ENCODE data around the gene SELPLG. TPM values are rescaled to one million over a fixed set of nuclear protein-coding genes. Genes with fewer than 3 reads are reported as not detected.

The SELPLG gene
- polyA plus RNA-seq, 1 donor, result 5.6 TPM

- no peaks in the 10 kb centered on the region for H3K9me3 ChIP-seq (ENCODE audit: control insufficient read depth, low read depth, low read length)
- H3K4me1 ChIP-seq (ENCODE audit: control insufficient read depth, insufficient read depth, low read length), result no peaks in the 10 kb centered on the region
- H3K4me3 ChIP-seq (ENCODE audit: low read length), result no peak overlapping the region
- WGBS (ENCODE audit: insufficient coverage, low lambda C conversion rate), result no CpG with 5 or more reads among the region's 11 CpGs
- H3K27me3 ChIP-seq (ENCODE audit: control insufficient read depth, insufficient read depth, low read length), result no peaks in the 10 kb centered on the region
- DNase-seq, result no peak
- H3K27ac ChIP-seq (ENCODE audit: low read length), result no peak overlapping the region
- no peaks in the 10 kb centered on the region for H3K36me3 ChIP-seq (ENCODE audit: control insufficient read depth, insufficient read depth, low read length)
Measured at GRCh38 chr12:108586306-108586705, 47.4 kb downstream of the SELPLG start.

GRCh38 chr12:108585864-108586263 is 47.8 kb downstream of the SELPLG start:
- Histone ChIP-seq H3K9me3 (ENCODE audit: control insufficient read depth, low read depth, low read length) (no peaks in the 10 kb centered on the region), H3K4me1 (ENCODE audit: control insufficient read depth, insufficient read depth, low read length) (no peaks in the 10 kb centered on the region), H3K27me3 (ENCODE audit: control insufficient read depth, insufficient read depth, low read length) (no peaks in the 10 kb centered on the region), H3K27ac (ENCODE audit: low read length) (no peak overlapping the region), H3K36me3 (ENCODE audit: control insufficient read depth, insufficient read depth, low read length) (no peaks in the 10 kb centered on the region), H3K4me3 (ENCODE audit: low read length) (no peak overlapping the region)
- WGBS (ENCODE audit: insufficient coverage, low lambda C conversion rate), result no CpG with 5 or more reads among the region's 4 CpGs
- DNase-seq, result no peak

GRCh38 chr12:108584456-108585065 is 49.1 kb downstream of the SELPLG start:
- DNase-seq, result no peak
- Histone ChIP-seq H3K4me3 (ENCODE audit: low read length) (no peak overlapping the region), H3K9me3 (ENCODE audit: control insufficient read depth, low read depth, low read length) (no peaks in the 10 kb centered on the region), H3K4me1 (ENCODE audit: control insufficient read depth, insufficient read depth, low read length) (no peaks in the 10 kb centered on the region), H3K27me3 (ENCODE audit: control insufficient read depth, insufficient read depth, low read length) (no peaks in the 10 kb centered on the region), H3K27ac (ENCODE audit: low read length) (no peak overlapping the region), H3K36me3 (ENCODE audit: control insufficient read depth, insufficient read depth, low read length) (no peaks in the 10 kb centered on the region)
- WGBS (ENCODE audit: insufficient coverage, low lambda C conversion rate), result 100% methylated on average over 1 of the region's 3 CpGs

GRCh38 chr12:108583991-108584390 is 49.7 kb downstream of the SELPLG start:
- no peak for DNase-seq
- Histone ChIP-seq H3K4me1 (ENCODE audit: control insufficient read depth, insufficient read depth, low read length) (no peaks in the 10 kb centered on the region), H3K27me3 (ENCODE audit: control insufficient read depth, insufficient read depth, low read length) (no peaks in the 10 kb centered on the region), H3K27ac (ENCODE audit: low read length) (no peak overlapping the region), H3K4me3 (ENCODE audit: low read length) (no peak overlapping the region), H3K36me3 (ENCODE audit: control insufficient read depth, insufficient read depth, low read length) (no peaks in the 10 kb centered on the region), H3K9me3 (ENCODE audit: control insufficient read depth, low read depth, low read length) (peaks cover under 1% of the 10 kb centered on the region)
- no CpG with 5 or more reads among the region's 7 CpGs for WGBS (ENCODE audit: insufficient coverage, low lambda C conversion rate)

GRCh38 chr12:108582978-108583770 is 50.5 kb downstream of the SELPLG start:
- WGBS (ENCODE audit: insufficient coverage, low lambda C conversion rate), result no CpG with 5 or more reads among the region's 10 CpGs
- Histone ChIP-seq H3K9me3 (ENCODE audit: control insufficient read depth, low read depth, low read length) (peaks cover 5% of the 10 kb centered on the region), H3K27ac (ENCODE audit: low read length) (no peak overlapping the region), H3K27me3 (ENCODE audit: control insufficient read depth, insufficient read depth, low read length) (no peaks in the 10 kb centered on the region), H3K4me3 (ENCODE audit: low read length) (no peak overlapping the region), H3K36me3 (ENCODE audit: control insufficient read depth, insufficient read depth, low read length) (no peaks in the 10 kb centered on the region), H3K4me1 (ENCODE audit: control insufficient read depth, insufficient read depth, low read length) (no peaks in the 10 kb centered on the region)
- DNase-seq, result no peak

GRCh38 chr12:108582509-108582908 is 51.2 kb downstream of the SELPLG start:
- Histone ChIP-seq H3K36me3 (ENCODE audit: control insufficient read depth, insufficient read depth, low read length) (no peaks in the 10 kb centered on the region), H3K4me3 (ENCODE audit: low read length) (no peak overlapping the region), H3K27ac (ENCODE audit: low read length) (no peak overlapping the region), H3K9me3 (ENCODE audit: control insufficient read depth, low read depth, low read length) (peaks cover 5% of the 10 kb centered on the region), H3K27me3 (ENCODE audit: control insufficient read depth, insufficient read depth, low read length) (no peaks in the 10 kb centered on the region), H3K4me1 (ENCODE audit: control insufficient read depth, insufficient read depth, low read length) (no peaks in the 10 kb centered on the region)
- no CpG with 5 or more reads among the region's 9 CpGs for WGBS (ENCODE audit: insufficient coverage, low lambda C conversion rate)
- no peak for DNase-seq

GRCh38 chr12:108581311-108582227 is 52.1 kb downstream of the SELPLG start:
- no CpG with 5 or more reads among the region's 33 CpGs for WGBS (ENCODE audit: insufficient coverage, low lambda C conversion rate)
- no peaks in the 10 kb centered on the region for H3K27me3 ChIP-seq (ENCODE audit: control insufficient read depth, insufficient read depth, low read length)
- DNase-seq, result no peak
- no peak overlapping the region for H3K4me3 ChIP-seq (ENCODE audit: low read length)
- no peaks in the 10 kb centered on the region for H3K4me1 ChIP-seq (ENCODE audit: control insufficient read depth, insufficient read depth, low read length)
- H3K27ac ChIP-seq (ENCODE audit: low read length), result no peak overlapping the region
- peaks cover 5% of the 10 kb centered on the region for H3K9me3 ChIP-seq (ENCODE audit: control insufficient read depth, low read depth, low read length)
- no peaks in the 10 kb centered on the region for H3K36me3 ChIP-seq (ENCODE audit: control insufficient read depth, insufficient read depth, low read length)

- peaks cover 5% of the 10 kb centered on the region for H3K9me3 ChIP-seq (ENCODE audit: control insufficient read depth, low read depth, low read length)
- H3K4me1 ChIP-seq (ENCODE audit: control insufficient read depth, insufficient read depth, low read length), result no peaks in the 10 kb centered on the region
- H3K4me3 ChIP-seq (ENCODE audit: low read length), result no peak overlapping the region
- no peak overlapping the region for H3K27ac ChIP-seq (ENCODE audit: low read length)
- H3K27me3 ChIP-seq (ENCODE audit: control insufficient read depth, insufficient read depth, low read length), result no peaks in the 10 kb centered on the region
- no peak for DNase-seq
- no peaks in the 10 kb centered on the region for H3K36me3 ChIP-seq (ENCODE audit: control insufficient read depth, insufficient read depth, low read length)
- WGBS (ENCODE audit: insufficient coverage, low lambda C conversion rate), result no CpG with 5 or more reads among the region's 3 CpGs
Measured at GRCh38 chr12:108580531-108580930, 53.2 kb downstream of the SELPLG start.

GRCh38 chr12:108578813-108579212 is 54.9 kb downstream of the SELPLG start:
- Histone ChIP-seq H3K36me3 (ENCODE audit: control insufficient read depth, insufficient read depth, low read length) (no peaks in the 10 kb centered on the region), H3K27ac (ENCODE audit: low read length) (no peak overlapping the region), H3K9me3 (ENCODE audit: control insufficient read depth, low read depth, low read length) (peaks cover 5% of the 10 kb centered on the region), H3K4me1 (ENCODE audit: control insufficient read depth, insufficient read depth, low read length) (no peaks in the 10 kb centered on the region), H3K4me3 (ENCODE audit: low read length) (no peak overlapping the region), H3K27me3 (ENCODE audit: control insufficient read depth, insufficient read depth, low read length) (no peaks in the 10 kb centered on the region)
- 100% methylated on average over 1 of the region's 3 CpGs for whole genome bisulfite sequencing (ENCODE audit: insufficient coverage, low lambda C conversion rate)
- no peak for DNase-seq

GRCh38 chr12:108578264-108578663 is 55.4 kb downstream of the SELPLG start:
- no peak for DNase-seq
- Histone ChIP-seq H3K36me3 (ENCODE audit: control insufficient read depth, insufficient read depth, low read length) (no peaks in the 10 kb centered on the region), H3K9me3 (ENCODE audit: control insufficient read depth, low read depth, low read length) (peaks cover 5% of the 10 kb centered on the region), H3K4me1 (ENCODE audit: control insufficient read depth, insufficient read depth, low read length) (no peaks in the 10 kb centered on the region), H3K27ac (ENCODE audit: low read length) (no peak overlapping the region), H3K4me3 (ENCODE audit: low read length) (no peak overlapping the region), H3K27me3 (ENCODE audit: control insufficient read depth, insufficient read depth, low read length) (no peaks in the 10 kb centered on the region)
- WGBS (ENCODE audit: insufficient coverage, low lambda C conversion rate), result 93% methylated on average over 2 of the region's 2 CpGs
